Esophagus squamous epithelium (tissue), 5 donors: Measurements from ENCODE around the gene GFI1B. TPM values are rescaled to one million over a fixed set of nuclear protein-coding genes. Genes with fewer than 3 reads are reported as not detected.
"Not testable (repeated sequence)": the region's sequence is repeated elsewhere in the genome, so short reads cannot be mapped to it uniquely, and the experiment has no call there.

Experiments used
- DNase-seq: peaks from one replicate; lab custom pipeline; 2025; lab: John Stamatoyannopoulos, UW
- H3K27ac ChIP-seq, 4 donors: fragments of 200-600 bp; sonication (generic); one replicate each; pipeline ENCODE4 v1.5.1; 2016 to 2019; ENCODE audit warnings: mild to moderate bottlenecking in 1 of 4
- H3K27me3 ChIP-seq, 4 donors: fragments of 200-600 bp; sonication (generic); 1 replicate in 3 of 4; 2 replicates in 1 of 4; pipeline versions ENCODE4 v1.5.1 to v1.6.0; 2017 to 2021; ENCODE audit warnings: antibody characterized with exemption in 1 of 4
- H3K36me3 ChIP-seq, 3 donors: fragments of 200-600 bp; sonication (generic); one replicate each; pipeline ENCODE4 v1.5.1; 2016 to 2019
- H3K4me1 ChIP-seq, 3 donors: fragments of 200-600 bp; sonication (generic); one replicate each; pipeline ENCODE4 v1.5.1; 2017 to 2019
- H3K4me3 ChIP-seq, 4 donors: fragments of 200-600 bp; sonication (generic); 1 replicate in 3 of 4; 2 replicates in 1 of 4; pipeline ENCODE4 v1.5.1; 2016 to 2019; ENCODE audit warnings: mild to moderate bottlenecking in 2 of 4, moderate library complexity in 1 of 4
- H3K9me3 ChIP-seq, 3 donors: fragments of 200-600 bp; sonication (generic); one replicate each; pipeline ENCODE4 v1.5.1; 2016 to 2019
- POLR2A ChIP-seq, 4 donors: fragments of 450-650 bp; IDR thresholded peaks; one replicate each; pipeline ENCODE4 v1.6.1; 2017; ENCODE audit warnings: antibody characterized with exemption in 4 of 4, mild to moderate bottlenecking in 4 of 4, moderate library complexity in 3 of 4
- WGBS, 2 donors: methylation state at CpG; one replicate each; pipeline ENCODE4 v1.1.5; 2018; 5-methylcytosine and 5-hydroxymethylcytosine counted together
- intact Hi-C: fragments of 100-400 bp; cut with DNase I; formaldehyde crosslinking; loops from one replicate; pipeline ENCODE4 v1.15.0; 2022
- total RNA-seq, 4 donors: library from RNA; depleted of rRNA; stranded (reverse); fragments of >200 nt; gene quantifications; one replicate each; pipeline ENCODE4 v1.1.0, GENCODE V29; 2016
- TF ChIP-seq, protein P1 (sequence below), 6 experiments: fragments of 450-650 bp in 4 of 6; fragments of 200-600 bp in 2 of 6; sonication (generic) in 2 of 6; IDR thresholded peaks; one replicate each; pipeline ENCODE4 v1.5.1; 2016 to 2019; ENCODE audit warnings: antibody characterized with exemption in 6 of 6, mild to moderate bottlenecking in 4 of 6, moderate library complexity in 4 of 6
- donor health status: DM: yes; HTN: yes; CAD: no.

GFI1B gene
- total RNA-seq, 4 donors from 2014 or later: 0.57 TPM; not detected in 3

DNA sequence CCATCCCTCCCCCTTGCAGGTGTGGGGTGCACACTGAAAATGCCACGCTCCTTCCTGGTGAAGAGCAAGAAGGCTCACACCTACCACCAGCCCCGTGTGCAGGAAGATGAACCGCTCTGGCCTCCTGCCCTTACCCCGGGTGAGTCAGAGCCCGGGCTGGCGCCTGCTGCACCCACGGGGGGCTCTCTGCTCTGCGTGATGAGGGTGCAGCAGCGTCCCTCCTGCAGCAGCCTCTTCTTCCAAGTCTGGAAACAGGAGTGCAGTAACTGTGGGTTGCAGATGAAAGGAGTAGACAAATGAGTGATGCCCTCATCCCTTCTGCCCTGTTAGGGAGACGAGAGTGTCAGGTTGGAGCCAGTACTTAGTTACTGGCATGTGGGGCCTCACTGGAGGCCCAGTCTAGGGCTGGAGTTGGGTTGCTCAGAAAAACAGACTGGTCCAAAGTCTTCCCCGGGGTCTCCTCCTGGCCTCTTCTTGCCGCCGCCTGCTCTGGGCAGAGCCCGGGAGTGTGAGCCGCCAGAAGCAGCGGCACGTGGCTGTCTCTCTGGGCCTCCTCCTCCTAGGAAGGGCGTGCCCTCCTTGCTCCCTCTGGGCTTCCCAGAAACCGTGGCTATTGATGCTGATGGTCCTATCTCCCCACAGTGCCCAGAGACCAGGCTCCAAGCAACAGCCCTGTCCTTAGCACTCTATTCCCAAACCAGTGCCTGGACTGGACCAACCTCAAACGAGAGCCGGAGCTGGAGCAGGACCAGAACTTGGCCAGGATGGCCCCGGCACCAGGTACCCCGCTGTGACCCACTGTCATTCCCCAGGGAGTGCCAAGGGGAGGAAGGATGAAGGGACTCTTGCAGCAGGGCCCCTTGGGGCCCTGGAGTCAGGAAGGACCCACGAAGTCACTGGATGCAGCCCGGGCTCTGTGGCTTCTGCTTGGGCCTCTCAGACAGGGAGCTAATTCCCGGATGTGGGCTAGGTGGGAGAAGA is 8.4 kb downstream of the GFI1B start:
- no peak for DNase-seq
- Histone ChIP-seq H3K9me3 (no peaks in the 10 kb centered on the region), H3K36me3 (no peaks in the 10 kb centered on the region), H3K27ac (no peak overlapping the region), H3K27me3 (peaks cover 0 to 61% (median 0%) of the 10 kb centered on the region in 4 donors), H3K4me1 (peaks cover 0 to 10% (median 0%) of the 10 kb centered on the region in 3 donors), H3K4me3 (no peak overlapping the region)
- TF ChIP-seq, protein P1, sequence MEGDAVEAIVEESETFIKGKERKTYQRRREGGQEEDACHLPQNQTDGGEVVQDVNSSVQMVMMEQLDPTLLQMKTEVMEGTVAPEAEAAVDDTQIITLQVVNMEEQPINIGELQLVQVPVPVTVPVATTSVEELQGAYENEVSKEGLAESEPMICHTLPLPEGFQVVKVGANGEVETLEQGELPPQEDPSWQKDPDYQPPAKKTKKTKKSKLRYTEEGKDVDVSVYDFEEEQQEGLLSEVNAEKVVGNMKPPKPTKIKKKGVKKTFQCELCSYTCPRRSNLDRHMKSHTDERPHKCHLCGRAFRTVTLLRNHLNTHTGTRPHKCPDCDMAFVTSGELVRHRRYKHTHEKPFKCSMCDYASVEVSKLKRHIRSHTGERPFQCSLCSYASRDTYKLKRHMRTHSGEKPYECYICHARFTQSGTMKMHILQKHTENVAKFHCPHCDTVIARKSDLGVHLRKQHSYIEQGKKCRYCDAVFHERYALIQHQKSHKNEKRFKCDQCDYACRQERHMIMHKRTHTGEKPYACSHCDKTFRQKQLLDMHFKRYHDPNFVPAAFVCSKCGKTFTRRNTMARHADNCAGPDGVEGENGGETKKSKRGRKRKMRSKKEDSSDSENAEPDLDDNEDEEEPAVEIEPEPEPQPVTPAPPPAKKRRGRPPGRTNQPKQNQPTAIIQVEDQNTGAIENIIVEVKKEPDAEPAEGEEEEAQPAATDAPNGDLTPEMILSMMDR (IDR thresholded peaks at IDR 0.05): no peak
- intact Hi-C loops: no loop called here
- 30 to 36% methylated on average over 5 to 11 of the region's 26 CpGs for WGBS, 2 donors

DNA sequence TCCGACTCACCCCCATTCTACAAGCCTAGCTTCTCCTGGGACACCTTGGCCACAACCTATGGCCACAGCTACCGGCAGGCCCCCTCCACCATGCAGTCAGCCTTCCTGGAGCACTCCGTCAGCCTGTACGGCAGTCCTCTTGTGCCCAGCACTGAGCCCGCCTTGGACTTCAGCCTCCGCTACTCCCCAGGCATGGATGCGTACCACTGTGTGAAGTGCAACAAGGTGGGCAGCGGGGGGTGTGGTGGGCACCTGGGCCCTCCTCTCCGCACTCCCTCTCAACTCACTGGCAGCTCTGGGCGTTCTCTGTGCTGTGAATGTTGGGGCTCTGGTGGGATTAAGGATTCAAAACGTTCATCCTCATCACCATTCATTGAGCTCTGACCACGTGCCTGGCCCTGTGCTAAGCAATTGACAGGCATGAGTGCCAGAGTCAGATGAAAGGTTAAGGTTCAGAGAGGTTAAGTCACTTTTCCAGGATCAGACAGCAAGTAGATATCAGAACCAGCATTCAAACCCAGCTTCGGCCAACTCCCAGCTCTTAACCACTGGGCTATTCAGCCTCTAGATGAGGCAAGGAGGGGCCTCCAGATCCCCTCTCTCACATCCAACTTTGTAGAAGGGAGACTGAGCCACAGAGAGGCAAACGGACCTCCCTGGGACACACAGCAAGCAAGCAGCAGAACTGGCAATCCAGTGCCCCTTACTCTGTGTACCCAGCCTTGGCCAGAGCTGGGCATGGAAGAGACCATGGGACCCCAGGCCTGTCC is 9.9 kb downstream of the GFI1B start:
- WGBS, 2 donors: 73 to 92% methylated on average over 6 to 12 of the region's 14 CpGs
- no peak for TF ChIP-seq POLR2A (IDR thresholded peaks at IDR 0.05)
- TF ChIP-seq, protein P1 (IDR thresholded peaks at IDR 0.05): no peak
- no peak for DNase-seq
- H3K4me1 ChIP-seq: peaks cover 0 to 21% (median 5%) of the 10 kb centered on the region in 3 donors
- H3K27ac ChIP-seq: no peak overlapping the region
- H3K9me3 ChIP-seq: no peaks in the 10 kb centered on the region
- peaks cover 0 to 66% (median 0%) of the 10 kb centered on the region in 4 donors for H3K27me3 ChIP-seq
- intact Hi-C loops: no loop called here
- H3K4me3 ChIP-seq: no peak overlapping the region
- H3K36me3 ChIP-seq: no peaks in the 10 kb centered on the region

DNA sequence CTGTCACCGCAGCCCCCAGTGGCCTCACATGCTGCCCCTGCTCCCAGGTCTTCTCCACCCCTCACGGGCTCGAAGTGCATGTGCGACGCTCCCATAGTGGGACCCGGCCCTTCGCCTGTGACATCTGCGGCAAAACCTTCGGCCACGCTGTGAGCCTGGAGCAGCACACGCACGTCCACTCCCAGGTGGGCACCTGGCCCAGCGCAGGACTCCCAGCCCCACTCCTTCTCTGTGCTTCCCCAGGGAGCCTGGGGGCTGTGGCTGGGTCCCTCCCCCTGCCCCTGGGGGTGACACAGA is 10.5 kb downstream of the GFI1B start:
- DNase-seq: no peak
- no peaks in the 10 kb centered on the region for H3K36me3 ChIP-seq
- no peak for TF ChIP-seq POLR2A (IDR thresholded peaks at IDR 0.05)
- TF ChIP-seq, protein P1 (IDR thresholded peaks at IDR 0.05): no peak
- H3K4me1 ChIP-seq: peaks cover 2 to 26% (median 7%) of the 10 kb centered on the region in 3 donors
- intact Hi-C loops: no loop called here
- no peak overlapping the region for H3K4me3 ChIP-seq
- 82 to 88% methylated on average over 8 to 11 of the region's 13 CpGs for WGBS, 2 donors
- peaks cover 0 to 67% (median 0%) of the 10 kb centered on the region in 4 donors for H3K27me3 ChIP-seq
- no peaks in the 10 kb centered on the region for H3K9me3 ChIP-seq
- H3K27ac ChIP-seq: no peak overlapping the region

DNA sequence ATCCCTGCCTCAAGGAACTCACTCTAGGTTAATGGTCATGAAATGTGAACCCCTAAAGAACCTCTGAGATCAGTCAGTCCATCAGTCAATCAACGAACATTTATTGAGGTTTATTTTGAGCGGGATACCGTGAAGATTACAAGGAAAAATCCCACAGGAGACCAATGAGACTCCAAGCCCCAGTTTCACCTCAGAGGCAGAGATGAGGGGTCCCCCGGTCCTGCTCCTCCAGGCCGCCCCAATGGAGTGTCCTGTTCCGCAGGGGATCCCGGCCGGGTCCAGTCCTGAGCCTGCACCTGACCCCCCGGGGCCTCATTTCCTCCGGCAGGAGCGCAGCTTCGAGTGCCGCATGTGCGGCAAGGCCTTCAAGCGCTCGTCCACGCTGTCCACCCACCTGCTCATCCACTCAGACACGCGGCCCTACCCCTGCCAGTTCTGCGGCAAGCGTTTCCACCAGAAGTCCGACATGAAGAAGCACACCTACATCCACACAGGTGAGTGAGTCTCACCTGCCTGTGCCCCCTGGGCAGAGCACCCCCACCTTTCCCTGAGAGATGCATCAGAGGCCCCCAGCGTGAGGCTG is 11.0 kb downstream of the GFI1B start:
- 80 to 93% methylated on average over 5 to 12 of the region's 23 CpGs for WGBS, 2 donors
- Histone ChIP-seq H3K4me3 (no peak overlapping the region), H3K36me3 (no peaks in the 10 kb centered on the region), H3K4me1 (peaks cover 7 to 32% (median 13%) of the 10 kb centered on the region in 3 donors), H3K27me3 (peaks cover 0 to 67% (median 0%) of the 10 kb centered on the region in 4 donors), H3K27ac (no peak overlapping the region), H3K9me3 (no peaks in the 10 kb centered on the region)
- DNase-seq: no peak
- intact Hi-C loops: no loop called here
- TF ChIP-seq POLR2A (IDR thresholded peaks at IDR 0.05): no peak
- TF ChIP-seq, protein P1 (IDR thresholded peaks at IDR 0.05): no peak

DNA sequence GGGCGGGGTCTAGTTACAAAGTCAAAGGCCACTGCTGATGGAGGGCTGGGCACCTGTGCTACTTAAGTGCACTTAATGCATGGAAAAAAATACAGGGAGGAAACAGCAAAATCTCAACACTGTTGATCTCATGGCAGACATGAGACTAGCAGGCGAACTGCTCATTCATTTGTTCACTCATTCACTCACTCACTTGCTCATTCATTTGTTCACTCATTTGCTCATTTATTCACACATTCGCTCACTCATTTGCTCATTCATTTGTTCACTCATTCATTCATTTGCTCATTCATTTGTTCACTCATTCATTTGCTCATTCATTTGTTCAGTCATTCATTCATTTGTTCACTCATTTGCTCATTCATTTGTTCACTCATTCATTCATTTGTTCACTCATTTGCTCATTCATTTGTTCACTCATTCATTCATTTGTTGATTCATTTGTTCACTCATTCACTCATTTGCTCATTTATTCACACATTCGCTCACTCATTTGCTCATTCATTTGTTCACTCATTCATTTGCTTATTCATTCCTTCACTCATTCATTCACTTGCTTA is 11.6 kb downstream of the GFI1B start:
- H3K9me3 ChIP-seq, H3K4me3 ChIP-seq, H3K27ac ChIP-seq, DNase-seq, intact Hi-C loops, H3K36me3 ChIP-seq: not testable (repeated sequence)
- WGBS, 2 donors: 75 to 76% methylated on average over 3 of the region's 4 CpGs
- peaks cover 0 to 67% (median 0%) of the 10 kb centered on the region in 4 donors for H3K27me3 ChIP-seq
- H3K4me1 ChIP-seq: peaks cover 12 to 38% (median 18%) of the 10 kb centered on the region in 3 donors
